GM23248 (cell line): ENCODE measurements around the gene LCT.

Source experiments
- EZH2 ChIP-seq: fragments of 200-600 bp; sonication (generic); IDR thresholded peaks from 2 replicates; pipeline ENCODE4 v1.6.1; 2018; ENCODE audit warnings: antibody characterized with exemption, mild to moderate bottlenecking; ENCODE audit not compliant: insufficient read depth, poor library complexity, severe bottlenecking
- EZH2phosphoT487 ChIP-seq: fragments of 200-600 bp; sonication (generic); IDR thresholded peaks from 2 replicates; pipeline ENCODE4 v1.6.1; 2018; ENCODE audit warnings: antibody characterized with exemption, moderate library complexity, mild to moderate bottlenecking, low read depth; ENCODE audit not compliant: insufficient read depth

DNA sequence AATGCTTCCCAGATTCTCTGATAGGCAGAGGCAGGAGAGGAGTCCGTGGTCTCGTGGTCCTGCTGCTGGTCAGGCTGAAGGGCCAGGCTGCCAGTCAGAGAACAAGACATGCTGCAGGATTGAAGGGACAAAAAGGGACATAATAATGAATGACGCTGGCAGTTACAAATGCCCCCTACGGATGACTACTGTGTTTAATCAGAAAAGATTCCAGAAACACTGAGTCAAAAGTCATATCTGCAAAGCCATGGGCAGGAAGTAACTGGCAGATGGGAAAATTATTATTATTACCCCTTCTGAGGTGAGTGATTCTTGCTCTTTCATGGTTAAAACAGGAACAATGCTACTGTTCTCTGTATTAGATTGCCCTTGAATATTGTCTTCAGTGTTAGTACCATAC is 19.0 kb downstream of the LCT start:
- TF ChIP-seq EZH2 (no peak), EZH2phosphoT487 (no peak)
